ENCODE measurements around the gene FOXG1.

Gene FOXG1

DNA sequence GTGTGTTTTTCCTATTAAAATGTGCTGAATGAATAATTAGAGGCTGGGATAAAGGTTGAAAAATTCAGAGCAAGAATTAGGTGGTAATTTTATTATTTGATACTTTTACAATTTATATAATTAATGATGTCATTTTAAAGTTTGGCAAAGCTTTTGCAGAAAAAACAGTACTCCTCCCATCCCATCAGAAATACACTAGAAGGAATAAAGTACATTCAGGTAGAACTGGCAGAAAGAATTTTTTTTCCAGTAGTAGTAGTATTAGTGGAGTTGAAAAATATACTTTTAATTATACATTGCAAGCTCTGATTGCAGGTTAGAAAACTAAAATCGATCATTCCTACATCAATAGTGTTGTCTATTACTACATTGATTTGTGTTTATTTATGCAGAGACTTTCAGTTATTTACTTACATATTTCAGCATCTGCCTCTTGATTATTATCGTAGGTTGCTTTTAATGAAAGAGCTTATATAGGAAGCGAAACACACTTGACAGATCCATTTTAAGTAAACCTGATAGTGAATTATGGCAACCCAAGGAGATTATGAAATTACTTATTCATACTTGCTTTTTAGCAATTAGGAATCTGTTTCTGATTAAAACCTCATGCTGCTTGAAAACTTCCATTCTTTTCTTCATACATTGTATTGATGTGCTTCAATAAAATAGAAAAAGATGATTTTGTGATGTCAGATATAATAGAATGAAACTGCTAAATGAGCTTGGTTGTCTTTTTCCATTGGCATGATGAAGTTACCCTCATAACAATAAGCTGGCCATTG lies 10.1 kb downstream of the FOXG1 start:
- no peak for DNase-seq (ENCODE audit: low read depth in 2 of 2)

DNA sequence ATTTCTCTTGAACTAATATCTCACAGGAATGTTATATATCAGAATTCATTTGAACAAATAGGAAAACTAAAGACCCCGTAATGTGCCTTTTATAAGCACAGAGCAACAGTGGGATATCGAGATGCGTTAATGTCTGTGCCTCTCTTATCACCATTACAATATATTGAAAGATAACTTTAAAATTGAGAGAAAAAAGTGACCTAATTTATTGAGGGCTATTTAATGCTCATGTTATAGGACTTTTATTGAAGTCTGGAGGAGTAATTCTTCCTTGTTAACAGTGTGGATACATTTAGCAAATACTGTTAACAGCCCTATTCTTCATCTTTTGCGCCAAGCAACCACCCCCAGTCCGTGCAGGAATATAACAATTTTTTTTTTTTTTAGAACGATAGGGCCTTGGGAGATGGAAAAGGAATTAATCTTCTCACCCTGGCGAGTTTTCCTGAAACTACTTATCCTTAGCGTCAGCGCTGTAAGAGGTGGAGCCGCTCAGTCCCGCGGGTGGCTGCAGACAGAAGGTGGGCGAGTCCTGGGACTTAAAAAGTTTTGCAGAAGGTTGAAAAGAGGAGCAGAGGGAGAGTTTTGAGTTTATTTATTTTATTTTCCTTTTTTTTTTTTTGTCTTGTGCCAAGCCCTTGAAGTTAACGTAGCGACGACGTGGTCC lies 11.0 kb downstream of the FOXG1 start:
- DNase-seq (ENCODE audit: low read depth in 2 of 2) = no peak

DNA sequence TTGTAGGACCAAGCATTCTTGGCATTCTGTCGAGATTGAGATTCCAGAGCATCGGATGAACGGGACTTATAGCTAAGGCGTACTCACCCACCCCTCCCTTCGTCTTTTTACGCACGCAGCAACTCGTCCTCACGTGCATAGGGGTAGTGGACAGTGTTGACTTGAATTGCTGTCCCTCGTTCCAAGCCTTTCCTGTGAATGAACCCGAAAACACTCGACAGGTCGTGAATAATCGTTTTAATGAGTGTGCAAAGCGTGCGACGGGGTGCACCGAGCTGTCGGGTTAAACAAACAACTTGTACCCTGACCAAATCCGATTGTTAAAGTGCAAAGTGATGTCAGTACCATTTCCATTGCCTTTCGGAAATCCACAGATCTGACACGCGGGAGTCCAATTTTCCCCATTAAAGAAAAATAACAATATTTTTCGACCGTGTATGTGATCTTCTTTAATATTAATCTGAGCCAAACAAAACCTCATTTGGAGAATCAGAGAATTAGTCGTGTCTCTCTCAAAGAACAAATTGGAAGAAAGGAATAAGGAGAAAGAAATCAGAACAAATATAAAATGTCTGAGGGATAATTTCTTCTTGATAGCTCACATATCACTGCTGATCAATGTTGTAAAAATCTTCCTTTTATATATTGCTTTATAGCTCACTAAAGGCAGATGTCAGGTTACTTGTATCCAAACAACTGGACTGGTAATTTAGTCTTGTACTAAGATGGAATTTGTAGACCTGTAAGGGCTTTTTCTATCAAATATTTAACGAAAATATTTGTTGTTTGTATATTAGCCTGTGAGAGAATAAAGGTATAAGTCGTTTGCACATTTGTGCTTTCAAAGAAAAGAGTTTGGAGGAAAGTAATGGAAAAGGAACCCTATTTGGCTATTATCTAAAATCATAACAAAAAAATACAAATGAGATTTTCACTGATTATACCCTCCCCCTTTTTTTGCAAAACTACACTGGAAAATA lies 11.8 kb downstream of the FOXG1 start:
- no peak for DNase-seq (ENCODE audit: low read depth in 2 of 2)

GRCh38 chr14:28779456-28779855 lies 12.9 kb downstream of the FOXG1 start:
- DNase-seq (ENCODE audit: low read depth in 2 of 2) = no peak

- no peak for DNase-seq (ENCODE audit: low read depth in 2 of 2)
Observed at GRCh38 chr14:28780843-28781820, 14.5 kb downstream of the FOXG1 start.

DNA sequence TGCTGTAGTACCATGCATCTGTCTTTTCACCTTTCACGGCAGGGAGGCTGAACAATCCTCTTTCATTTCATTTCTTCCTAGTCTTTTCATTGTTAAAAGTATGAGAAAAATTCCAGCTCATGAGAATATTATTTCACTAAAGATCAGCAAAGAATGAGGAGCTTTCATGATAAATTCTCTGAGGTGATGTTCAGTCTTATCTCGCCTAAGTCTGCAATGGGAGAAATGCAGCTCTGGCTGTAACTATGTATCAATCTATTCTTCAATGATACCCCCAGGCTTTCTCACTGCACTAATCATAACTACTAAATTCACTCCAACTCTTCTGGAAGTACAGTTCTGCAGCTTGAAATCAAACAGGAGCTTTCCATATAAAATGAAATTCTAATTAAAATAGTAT lies 15.7 kb downstream of the FOXG1 start:
- DNase-seq (ENCODE audit: low read depth in 2 of 2) = no peak

DNA sequence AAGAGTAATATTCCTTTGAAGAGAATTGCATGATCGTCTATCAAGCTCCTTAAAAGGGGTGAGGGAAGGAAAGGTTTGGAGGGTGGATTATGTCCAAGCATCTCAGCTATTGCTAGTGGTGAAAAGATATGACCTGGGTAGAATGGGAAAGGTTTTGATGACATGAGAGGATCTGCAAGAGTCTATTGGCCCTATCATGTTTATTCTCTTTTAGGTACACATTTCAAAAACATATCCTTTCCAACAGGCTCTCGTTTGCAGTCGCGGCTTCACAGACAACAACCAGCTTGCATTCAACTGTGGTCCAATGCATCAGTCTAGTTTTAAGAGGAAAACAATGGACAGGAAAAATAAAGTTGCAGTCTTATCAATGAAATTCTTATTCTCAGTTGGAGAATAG lies 17.1 kb downstream of the FOXG1 start:
- no peak for DNase-seq (ENCODE audit: low read depth in 2 of 2)

- DNase-seq (ENCODE audit: low read depth in 2 of 2) = no peak
Observed at GRCh38 chr14:28784096-28785048, 17.8 kb downstream of the FOXG1 start.

- no peak for DNase-seq (ENCODE audit: low read depth in 2 of 2)
Observed at GRCh38 chr14:28785096-28785952, 18.7 kb downstream of the FOXG1 start.

DNA sequence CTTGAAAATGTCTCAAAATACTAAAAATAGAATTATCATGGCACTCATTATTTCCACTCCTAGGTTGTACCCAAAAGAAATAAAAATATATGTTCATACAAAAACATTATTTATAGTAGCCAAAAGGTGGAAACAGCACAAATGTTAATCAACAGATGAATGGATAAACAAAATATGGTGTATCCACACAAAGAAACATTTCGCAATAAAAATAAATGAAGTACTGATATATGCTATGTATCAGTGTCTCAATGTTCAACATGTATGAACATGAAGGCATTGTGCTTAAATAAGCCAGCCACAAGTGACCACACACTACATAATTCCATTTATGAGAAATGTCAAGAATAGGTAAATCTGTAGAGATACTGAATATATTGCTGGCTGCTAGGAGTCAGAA lies 40.9 kb downstream of the FOXG1 start:
- DNase-seq (ENCODE audit: low read depth in 2 of 2) = no peak

DNA sequence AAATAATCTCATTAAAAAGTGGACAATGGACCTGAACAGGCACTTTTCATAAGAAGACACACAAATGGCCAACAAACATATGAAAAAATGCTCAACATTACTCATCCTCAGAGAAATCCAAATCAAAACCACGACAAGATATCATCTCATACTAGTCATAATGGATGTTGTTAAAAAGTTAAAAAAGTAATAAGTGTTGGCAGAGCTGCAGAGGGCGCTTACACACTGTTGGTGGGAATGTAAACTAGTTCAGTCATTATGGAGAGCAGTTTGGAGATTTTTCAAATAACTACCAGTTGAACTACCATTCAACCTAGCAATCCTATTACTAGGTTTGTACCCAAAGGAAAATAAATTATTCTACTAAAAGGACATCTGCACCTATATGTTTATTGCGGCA lies 47.2 kb downstream of the FOXG1 start:
- no peak for DNase-seq (ENCODE audit: low read depth in 2 of 2)
